HG03103 (cell line): ENCODE results near the gene NUDT3.
"Not testable (repeated sequence)": the region's sequence is repeated elsewhere in the genome, so short reads cannot be mapped to it uniquely, and the experiment has no call there.

Experiments
- ATAC-seq: cut with Tn5 transposase; IDR thresholded peaks from one replicate; pipeline ENCODE4 v1.9.1; 2021; ENCODE audit warnings: low read depth; ENCODE audit not compliant: unreplicated experiment

The NUDT3 gene

DNA sequence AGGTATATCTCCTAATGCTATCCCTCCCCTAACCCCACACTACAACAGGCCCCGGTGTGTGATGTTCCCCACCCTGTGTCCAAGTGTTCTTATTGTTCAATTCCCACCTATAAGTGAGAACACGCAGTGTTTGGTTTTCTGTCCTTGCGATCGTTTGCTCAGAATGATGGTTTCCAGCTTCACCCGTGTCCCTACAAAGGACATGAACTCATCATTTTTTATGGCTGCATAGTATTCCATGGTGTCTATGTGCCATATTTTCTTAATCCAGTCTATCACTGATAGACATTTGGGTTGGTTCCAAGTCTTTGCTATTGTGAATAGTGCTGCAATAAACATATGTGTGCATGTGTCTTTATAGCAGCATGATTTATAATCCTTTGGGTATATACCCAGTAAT is 20.6 kb downstream of the NUDT3 start:
- ATAC-seq, result not testable (repeated sequence)

DNA sequence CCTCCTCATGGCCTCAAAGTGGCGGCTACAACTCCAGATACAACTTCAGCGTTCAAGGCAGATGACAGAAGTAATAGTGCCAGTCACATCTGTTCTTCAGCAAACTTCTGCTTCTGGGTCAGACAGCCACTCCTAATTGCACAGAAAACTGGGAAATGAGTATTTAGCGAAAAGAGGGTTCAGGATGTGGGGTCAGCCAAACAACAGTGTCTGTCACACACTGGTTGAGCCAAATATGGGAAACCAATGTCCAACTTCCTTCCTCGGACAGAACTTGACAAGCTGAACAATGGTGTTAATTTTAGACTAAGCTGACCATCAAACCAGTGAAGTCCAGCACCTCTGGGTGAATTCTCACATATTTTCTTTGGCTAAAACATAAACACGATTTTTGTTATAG is 22.1 kb downstream of the NUDT3 start:
- ATAC-seq, result no peak

DNA sequence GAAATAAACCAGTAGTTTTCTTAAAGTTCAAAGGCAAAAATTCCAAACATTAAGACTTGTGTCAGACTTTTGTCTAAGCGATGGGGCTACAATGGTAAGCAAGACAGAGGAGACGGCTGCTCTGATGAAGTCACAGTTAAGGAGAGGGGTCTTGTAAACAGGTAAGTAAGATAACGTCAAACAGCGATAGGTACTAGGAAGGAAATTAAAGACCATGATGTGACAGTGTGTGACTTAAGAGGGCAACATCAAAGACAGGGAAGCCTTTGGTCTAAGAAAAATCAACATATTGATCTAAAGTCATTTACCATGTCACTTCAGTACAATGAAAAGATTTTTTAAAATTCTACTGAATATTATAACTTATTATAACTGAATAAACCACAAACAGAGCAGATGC is 23.1 kb downstream of the NUDT3 start:
- ATAC-seq, result no peak

DNA sequence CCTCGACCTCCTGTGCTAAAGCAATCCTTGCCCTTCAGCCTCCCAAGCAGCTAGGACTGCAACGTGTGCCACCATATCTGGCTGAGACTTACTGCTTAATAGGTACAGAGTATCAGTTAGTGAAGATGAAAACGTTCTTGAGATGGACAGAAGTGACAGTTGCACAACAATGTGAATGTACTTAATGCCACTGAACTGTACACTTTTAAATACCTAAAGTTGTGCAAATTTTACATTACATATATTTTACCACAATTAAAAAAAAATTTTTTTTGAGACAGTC is 25.9 kb downstream of the NUDT3 start:
- no peak for ATAC-seq

DNA sequence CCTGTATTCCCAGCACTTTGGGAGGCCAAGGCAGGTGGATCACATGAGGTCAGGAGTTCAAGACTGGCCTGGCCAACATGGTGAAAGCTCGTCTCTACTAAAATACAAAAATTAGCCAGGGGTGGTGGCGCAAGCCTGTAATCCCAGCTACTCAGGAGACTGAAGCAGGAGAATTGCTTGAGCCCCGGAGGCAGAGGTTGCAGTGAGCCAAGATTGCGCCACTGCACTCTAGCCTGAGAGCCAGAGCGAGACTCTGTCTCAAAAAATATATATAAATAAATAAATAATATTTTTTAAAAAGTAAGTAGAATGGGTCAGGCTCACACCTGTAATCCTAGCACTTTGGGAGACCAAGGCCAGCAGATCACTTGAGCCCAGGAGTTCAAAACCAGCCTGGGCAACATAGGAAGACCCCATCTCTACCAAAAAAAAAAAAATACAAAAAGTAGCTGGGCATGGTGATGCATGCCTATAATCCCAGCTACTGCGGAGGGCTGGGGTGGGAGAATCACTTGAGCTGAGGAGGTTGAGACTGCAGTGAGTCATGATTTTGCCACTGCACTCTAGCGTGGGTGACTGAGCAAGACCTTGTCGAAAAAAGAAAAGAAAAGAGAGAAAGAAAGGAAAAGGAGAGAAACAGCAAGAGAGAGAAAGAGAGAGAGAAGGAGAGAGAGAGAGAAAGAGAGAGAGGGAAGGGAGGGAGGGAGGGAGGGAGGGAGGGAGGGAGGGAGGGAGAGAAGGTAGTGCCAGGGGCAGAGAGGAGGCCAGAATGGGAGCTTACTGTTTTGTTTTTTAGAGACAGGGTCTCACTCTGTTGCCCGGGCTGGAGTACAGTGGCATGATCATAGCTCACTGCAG is 26.5 kb downstream of the NUDT3 start:
- not testable (repeated sequence) for ATAC-seq

DNA sequence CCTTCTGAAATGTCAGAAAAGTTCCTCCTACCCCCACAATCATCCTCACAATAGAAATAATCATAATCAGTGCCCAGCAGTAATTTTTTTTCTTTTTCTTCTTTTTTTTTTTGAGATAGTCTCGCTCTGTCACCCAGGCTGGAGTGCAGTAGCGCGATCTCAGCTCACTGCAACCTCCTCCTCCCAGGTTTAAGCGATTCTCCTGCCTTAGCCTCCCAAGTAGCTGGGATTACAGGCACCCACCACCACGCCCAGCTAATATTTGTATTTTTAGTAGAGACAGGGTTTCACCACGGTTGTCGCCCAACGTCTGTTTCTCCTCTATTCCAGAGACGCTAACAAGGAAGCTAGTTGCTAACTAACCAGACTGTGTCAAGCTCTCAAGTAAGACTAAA is 28.8 kb downstream of the NUDT3 start:
- ATAC-seq, result not testable (repeated sequence)

DNA sequence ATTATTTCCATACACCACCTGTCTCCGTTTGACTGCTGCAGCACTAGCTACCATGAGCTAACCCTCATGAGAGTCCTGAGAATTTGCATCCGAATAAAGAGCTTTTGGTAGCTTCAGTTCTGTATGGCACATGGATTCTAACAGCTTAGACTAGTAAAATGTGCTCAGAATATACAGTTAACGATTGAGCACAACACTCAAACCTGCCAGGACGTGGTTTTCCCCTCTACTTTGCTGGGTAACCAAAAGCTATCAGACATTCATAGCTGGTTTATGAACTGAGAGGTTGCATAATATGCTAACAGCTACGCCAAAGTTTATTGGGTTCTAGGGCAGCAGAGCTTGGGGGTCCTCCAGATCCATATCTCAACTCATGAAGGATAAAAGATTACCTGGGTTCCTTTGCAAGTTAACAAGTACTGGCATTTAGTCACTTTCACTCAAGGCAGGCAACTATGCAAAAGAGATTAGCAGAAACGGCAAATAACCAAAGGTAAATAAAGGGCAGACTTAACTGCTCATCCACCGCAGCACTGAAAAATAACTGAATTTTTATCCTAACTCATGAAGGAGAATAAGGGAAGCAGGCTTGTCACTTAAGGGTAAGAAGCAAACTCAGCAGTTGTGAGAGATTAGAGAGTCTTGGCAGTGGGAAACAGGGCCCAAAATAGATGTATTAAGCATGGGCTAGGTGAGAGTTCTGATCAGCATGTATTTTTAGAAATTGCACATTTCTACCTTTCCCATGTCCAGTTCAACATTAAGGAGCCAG is 29.4 kb downstream of the NUDT3 start:
- ATAC-seq, result no peak

DNA sequence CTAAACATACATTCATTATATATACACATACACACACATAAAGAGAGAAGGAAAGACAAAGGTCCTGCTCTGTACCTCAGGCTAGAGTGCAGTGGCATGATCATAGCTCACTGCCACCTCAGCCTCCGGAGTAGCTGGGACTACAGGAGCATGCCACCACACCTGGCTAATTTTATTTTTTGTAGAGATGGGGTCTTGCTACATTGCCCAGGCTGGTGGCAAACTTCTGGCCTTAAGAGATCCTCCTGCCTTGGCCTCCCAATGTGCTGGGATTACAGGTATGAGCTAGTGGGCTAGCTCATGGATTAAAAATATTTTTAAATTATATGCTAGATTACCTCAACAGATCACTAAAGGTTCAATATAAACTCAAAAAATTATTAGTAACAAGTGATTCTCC is 30.3 kb downstream of the NUDT3 start:
- no peak for ATAC-seq

DNA sequence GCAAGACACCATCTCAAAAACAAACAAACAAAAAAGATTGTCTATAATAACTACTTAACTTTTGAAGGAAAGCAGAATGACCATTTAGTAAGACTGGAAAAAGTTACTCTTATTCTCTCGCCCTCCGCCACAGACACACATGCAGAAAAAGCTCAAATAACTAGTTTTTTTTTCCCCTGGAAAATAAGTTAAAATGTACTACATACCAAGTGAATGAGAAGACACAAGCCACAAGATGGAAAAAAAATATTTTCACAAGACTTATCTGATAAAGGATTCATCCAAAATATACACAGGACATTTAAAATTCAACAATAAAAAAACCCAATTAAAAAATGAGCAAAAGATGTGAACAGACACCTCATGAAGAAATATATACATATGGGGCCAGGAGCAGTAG is 31.9 kb downstream of the NUDT3 start:
- no peak for ATAC-seq

DNA sequence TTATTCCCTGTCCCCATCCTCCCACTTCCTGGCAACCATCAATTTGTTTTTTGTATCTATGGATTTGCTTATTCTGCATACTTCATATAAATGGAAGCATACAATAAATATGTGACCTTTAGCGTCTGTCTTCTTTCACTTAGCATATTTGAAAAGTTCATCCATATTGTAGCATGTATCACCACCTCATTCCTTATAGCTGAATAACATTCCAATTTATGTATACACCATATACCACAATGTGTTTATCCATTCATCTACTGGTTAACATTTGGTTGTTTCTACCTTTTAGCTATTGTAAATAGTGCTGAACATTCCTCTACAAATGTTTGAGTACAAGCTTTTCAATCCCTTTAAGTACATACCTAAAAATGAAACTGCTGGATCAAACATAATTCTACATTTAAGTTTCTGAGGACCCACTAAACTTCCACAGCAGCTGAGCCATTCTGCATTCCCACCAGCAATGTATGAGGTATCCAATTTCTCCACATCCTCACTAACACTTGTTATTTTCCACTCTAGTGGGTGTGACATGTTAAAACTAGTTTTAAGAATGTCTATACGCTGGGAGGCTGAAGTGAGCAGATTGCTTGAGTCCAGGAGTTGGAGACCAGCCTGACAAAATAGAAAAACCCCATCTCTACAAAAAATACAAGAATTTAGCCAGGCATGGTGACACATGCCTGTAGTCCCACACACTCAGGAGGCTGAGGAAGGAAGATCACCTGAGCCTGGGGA is 32.9 kb downstream of the NUDT3 start:
- no peak for ATAC-seq

DNA sequence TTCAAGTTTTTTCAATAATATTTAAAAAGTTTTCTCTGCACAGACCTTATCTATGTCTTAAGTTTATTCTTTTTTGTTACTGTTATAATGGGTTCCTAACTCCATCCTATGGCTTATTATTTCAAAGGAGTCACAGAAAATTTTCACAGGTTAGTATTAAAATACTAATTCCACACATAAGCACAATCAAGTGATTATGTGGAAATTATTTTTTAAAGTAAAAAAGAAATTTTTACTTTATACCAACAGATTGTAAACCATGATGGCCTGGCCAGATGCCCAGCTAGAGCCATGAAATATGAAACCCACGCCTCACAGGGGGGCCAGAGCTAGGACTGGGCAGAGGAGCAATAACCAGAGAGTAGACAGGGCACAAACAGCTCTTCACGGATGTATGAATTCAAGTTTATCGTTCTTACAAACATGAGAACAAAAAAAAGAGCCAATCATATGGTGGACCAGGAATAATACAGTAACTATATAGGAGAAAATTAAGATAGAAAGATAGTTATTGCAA is 34.0 kb downstream of the NUDT3 start:
- ATAC-seq, result no peak

DNA sequence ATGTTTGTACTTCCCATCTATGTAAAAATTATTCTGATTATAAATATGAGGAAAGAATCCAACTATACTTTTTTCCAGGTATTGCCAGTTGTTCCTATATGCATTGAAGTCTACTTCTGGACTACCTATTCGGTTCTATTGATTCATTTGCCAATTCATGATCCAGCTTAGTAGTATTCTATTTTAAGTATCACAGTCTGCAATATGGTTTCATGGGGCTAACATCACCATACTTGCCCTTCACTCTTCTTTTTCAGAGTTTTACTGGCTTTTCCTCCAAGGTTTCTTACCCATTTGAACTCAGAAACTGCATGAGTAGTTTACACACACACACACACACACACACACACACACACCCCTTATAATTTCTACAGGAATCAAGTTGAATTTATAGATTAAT is 34.5 kb downstream of the NUDT3 start:
- ATAC-seq, result no peak

DNA sequence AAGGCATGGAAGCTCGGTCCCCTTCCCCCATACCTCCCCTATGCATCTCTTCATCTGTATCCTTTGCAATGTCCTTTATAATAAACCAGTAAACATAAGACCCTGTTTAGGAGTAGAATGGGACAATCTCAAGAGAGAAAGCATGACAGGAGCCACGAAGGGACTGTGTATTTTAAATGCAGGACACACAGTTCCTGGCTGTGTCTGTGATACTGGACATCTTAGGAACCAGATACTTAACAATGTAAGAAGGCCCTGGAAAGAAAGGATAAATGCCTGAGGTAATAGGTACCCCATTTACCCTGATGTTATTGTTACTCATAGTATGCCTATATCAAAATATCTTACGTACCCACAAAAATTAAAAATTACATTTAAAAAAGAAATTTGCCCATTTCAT is 36.6 kb downstream of the NUDT3 start:
- no peak for ATAC-seq

DNA sequence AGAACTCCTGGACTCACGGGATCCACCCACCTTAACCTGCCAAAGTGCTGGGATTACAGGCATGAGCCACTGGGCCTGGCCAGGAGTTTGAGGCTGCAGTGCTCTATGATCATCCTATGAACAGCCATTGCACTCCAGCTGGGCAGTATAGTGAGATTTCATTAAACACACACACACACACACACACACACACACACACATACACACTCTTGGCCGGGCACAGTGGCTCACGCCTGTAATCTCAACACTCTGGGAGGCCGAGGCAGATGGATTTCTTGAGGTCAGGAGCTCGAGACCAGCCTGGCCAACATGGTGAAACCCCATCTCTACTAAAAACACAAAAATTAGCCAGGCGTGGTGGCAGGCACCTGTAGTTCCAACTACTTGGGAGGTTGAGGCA is 38.2 kb downstream of the NUDT3 start:
- not testable (repeated sequence) for ATAC-seq

DNA sequence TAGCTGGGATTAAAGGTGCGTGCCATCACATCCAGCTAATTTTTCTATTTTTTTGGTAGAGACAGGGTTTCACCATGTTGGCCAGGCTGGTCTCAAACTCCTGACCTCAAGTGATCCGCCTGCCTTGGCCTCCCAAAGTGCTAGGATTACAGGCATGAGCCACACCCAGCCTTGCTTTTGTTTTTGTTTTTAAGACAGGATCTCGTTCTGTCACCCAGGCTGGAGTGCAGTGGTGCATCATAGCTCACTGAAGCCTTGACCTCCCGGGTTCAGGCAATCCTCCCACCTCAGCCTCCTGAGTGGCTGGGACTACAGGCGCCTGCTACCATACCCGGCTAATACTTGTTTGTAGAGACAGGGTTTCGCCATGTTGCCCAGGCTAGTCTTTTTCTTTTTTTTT is 38.9 kb downstream of the NUDT3 start:
- not testable (repeated sequence) for ATAC-seq

DNA sequence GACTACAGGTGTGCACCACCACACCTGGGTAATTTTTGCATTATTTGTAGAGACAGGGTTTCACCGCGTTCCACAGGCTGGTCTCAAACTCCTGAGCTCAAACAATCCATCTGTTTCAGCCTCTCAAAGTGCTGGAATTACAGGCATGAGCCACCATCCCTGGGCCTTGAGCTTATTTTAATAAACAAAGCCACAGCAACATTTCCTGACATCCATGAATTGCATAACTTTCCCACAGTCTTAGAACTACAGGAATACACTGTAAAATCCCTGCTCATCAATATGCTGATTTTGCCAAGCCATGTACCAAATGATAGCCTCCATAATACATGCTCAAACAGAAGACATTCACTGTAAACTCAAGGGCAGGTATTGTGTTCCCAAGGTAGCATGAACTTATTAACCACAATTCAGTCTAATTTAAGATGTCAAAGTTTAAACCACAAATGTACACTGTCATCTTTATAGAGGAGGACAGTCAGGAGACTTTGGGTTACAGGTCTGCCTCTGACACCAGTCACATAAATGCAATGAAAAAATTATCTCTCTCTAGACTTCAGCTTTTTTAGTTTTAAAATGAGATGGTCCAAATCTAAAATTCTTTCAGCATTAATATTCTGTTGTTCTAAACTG is 40.0 kb downstream of the NUDT3 start:
- no peak for ATAC-seq

DNA sequence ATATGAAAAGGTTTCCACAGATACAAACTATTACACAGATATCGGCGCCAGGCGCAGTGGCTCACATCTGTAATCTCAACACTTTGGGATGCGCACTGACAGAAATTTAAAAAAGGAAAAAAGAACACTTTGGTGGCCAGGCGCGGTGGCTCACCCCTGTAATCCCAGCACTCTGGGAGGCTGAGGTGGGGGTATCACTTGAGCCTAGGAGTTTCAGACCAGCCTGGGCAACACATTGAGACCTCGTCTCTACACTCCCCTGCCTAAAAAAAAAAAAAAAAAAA is 41.6 kb downstream of the NUDT3 start:
- ATAC-seq, result no peak

DNA sequence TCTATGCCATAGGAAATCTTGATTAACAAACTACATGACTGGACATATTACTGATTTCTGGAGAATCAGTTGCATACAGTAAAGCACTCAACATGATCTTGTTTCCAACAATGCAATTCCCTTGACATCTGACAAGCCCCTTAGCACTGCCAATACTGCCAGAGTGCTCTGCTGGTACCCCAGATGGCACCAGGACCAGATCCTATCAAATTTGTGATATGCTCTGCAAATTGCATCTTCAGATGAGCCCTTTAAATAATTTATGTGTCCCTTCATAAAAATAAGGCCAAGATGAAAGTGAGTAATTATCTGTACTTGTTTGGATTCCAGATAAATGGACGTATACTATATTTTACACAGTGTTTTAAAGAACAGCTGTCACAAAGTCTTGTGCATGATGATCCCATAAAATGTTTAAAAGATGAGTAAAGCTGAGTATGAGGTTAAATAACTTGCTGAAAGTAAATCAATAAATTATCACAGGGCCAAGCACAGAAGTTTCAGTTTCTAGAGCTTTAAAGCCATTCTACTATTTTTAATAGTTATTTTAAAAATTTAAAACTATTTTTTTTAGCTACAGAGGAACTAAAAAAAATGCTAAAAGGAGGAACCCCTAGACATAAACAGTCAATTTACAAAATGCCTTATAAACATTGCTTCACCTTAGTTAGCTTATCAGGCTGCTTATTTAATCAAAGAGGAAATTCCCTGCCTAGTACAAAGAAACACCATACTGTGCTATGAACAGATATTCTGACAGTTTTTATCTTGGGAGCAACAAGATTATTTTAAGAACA is 42.1 kb downstream of the NUDT3 start:
- no peak for ATAC-seq

DNA sequence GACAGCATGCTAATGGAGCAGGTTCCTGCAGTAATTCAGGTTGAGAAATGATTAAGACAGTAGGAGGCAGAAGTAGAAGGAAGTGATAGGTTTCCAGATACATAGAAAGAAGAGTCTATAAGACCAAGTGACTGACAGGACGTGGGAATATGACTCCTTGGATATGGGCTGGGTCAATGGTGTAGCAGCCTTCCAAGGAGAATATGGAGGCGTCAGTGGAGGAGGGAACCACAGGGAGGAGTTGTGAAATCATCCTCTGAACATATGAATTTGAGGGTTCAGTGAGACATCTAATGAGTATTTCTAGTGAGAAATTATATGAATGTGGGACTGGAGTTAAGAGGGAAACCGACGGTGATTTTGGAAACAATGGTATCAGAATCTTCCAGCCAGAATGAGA is 43.3 kb downstream of the NUDT3 start:
- no peak for ATAC-seq

DNA sequence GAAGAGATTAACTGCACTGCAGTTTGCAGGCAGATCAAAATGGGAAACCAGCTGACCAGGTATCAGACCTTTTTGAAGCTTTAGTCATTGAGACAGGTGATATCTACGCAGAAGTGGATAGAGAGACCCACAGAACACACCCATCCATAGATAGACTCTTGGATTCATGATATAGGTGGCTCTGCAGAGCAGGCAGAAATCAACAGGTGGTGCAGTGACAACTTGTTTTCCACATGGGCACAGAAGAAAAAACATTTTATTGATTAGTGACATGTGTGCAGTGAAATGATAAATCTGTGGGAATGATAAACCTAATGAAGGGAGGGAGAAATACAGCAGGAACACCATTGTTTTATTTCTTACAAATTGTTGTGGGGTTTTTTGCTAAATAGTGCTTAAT is 45.2 kb downstream of the NUDT3 start:
- no peak for ATAC-seq
